ENCODE measurements around the gene MNX1.

- TF ChIP-seq CTCF (conservative IDR thresholded peaks at IDR 0.05 in 1 of 2, IDR thresholded peaks at IDR 0.05 in 1 of 2; ENCODE audit: extremely low read depth in 1 of 2, insufficient read depth in 1 of 2, low read depth in 1 of 2, low read length in 2 of 2) (no peak), EZH2 (IDR thresholded peaks at IDR 0.05; ENCODE audit: borderline replicate concordance, low read length) (no peak)
These were observed 3.4 kb upstream of the MNX1 start for GRCh38 chr7:157013602-157014549.

Measured in mammary epithelial cell (primary cell).